GM18508 (cell line): Measurements from ENCODE around the gene S1PR1.
"Not testable (repeated sequence)": the region's sequence is repeated elsewhere in the genome, so short reads cannot be mapped to it uniquely, and the experiment has no call there.

Experiments
- ATAC-seq: cut with Tn5 transposase; IDR thresholded peaks from one replicate; pipeline ENCODE4 v1.9.1; 2021; ENCODE audit warnings: moderate number of reproducible peaks; ENCODE audit not compliant: insufficient read depth, unreplicated experiment

S1PR1 gene

GRCh38 chr1:101236516-101237228 is at the start of gene S1PR1:
TSS of gene S1PR1 (plus strand) at chr1:101237019. CDS start at chr1:101238985, 1,966 bp downstream.
- ATAC-seq = no peak

GRCh38 chr1:101187297-101187696 is 49.5 kb upstream of the S1PR1 start:
- ATAC-seq = no peak

GRCh38 chr1:101188331-101188730 is 48.5 kb upstream of the S1PR1 start:
- no peak for ATAC-seq

- not testable (repeated sequence) for ATAC-seq
These were observed 47.9 kb upstream of the S1PR1 start for GRCh38 chr1:101188968-101189367.

GRCh38 chr1:101190441-101190840 is 46.4 kb upstream of the S1PR1 start:
- no peak for ATAC-seq

GRCh38 chr1:101191049-101191448 is 45.8 kb upstream of the S1PR1 start:
- no peak for ATAC-seq

GRCh38 chr1:101193733-101194169 is 43.1 kb upstream of the S1PR1 start:
- ATAC-seq = no peak

GRCh38 chr1:101194746-101195145 is 42.1 kb upstream of the S1PR1 start:
- ATAC-seq = no peak

- no peak for ATAC-seq
These were observed 40.2 kb upstream of the S1PR1 start for GRCh38 chr1:101196668-101197067.

- ATAC-seq = peak; percentile 99
These were observed 37.8 kb upstream of the S1PR1 start for GRCh38 chr1:101198842-101199636.

GRCh38 chr1:101199637-101199982 is 37.2 kb upstream of the S1PR1 start:
- ATAC-seq = no peak

- ATAC-seq = no peak
These were observed 36.3 kb upstream of the S1PR1 start for GRCh38 chr1:101200513-101200912.

- no peak for ATAC-seq
These were observed 32.8 kb upstream of the S1PR1 start for GRCh38 chr1:101203820-101204540.

GRCh38 chr1:101205457-101205856 is 31.4 kb upstream of the S1PR1 start:
- no peak for ATAC-seq

GRCh38 chr1:101206139-101206538 is 30.7 kb upstream of the S1PR1 start:
- not testable (repeated sequence) for ATAC-seq

GRCh38 chr1:101207271-101207670 is 29.5 kb upstream of the S1PR1 start:
- not testable (repeated sequence) for ATAC-seq

GRCh38 chr1:101207891-101208290 is 28.9 kb upstream of the S1PR1 start:
- no peak for ATAC-seq

- ATAC-seq = no peak
These were observed 21.3 kb upstream of the S1PR1 start for GRCh38 chr1:101215363-101216011.

- ATAC-seq = no peak
These were observed 20.2 kb upstream of the S1PR1 start for GRCh38 chr1:101216623-101217022.

- ATAC-seq = no peak
These were observed 19.7 kb upstream of the S1PR1 start for GRCh38 chr1:101217148-101217547.
